ENCODE data around the gene SWSAP1.

- TF ChIP-seq POLR2A (IDR thresholded peaks at IDR 0.05; ENCODE audit: low read length) (no peak), GATA1 (IDR thresholded peaks at IDR 0.05; ENCODE audit: low read depth, low read length) (no peak)
Observed at GRCh38 chr19:11365557-11366117, 8.8 kb upstream of the SWSAP1 start.
